ENCODE measurements around the gene TMEM106B.

Gene TMEM106B

DNA sequence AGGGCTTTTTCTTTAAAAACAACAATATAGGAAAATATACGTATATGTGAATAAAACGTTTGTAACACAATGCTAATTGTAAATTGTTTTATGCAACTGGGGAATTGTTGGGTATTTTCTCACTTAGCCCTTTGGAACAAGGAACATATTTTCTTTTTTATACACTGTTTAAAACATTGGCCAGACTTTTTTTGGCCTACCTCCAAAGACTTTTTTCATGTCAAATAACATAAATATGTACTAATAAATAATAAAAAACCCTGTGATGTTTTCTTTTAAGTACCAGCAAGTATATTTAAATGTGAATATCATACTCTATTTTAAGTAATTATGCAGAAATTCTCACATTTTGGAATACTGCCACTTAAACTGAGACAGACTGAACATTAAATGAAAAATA lies 15.7 kb downstream of the TMEM106B start:
- no peak for DNase-seq (ENCODE audit: low spot score)
- no peak overlapping the region for H3K27ac ChIP-seq
- ChIA-PET POLR2A (ENCODE audit: low non-redundant PET) (no interaction called here), CTCF (no interaction called here)
- TF ChIP-seq CTCF (conservative IDR thresholded peaks at IDR 0.05; ENCODE audit: low read depth): no peak

- POLR2A ChIA-PET (ENCODE audit: low non-redundant PET): no interaction called here
- CTCF ChIA-PET: no interaction called here
These were observed 16.9 kb downstream of the TMEM106B start for GRCh38 chr7:12228024-12228423.

GRCh38 chr7:12229046-12229445 lies 18.0 kb downstream of the TMEM106B start:
- DNase-seq (ENCODE audit: low spot score): no peak
- POLR2A ChIA-PET (ENCODE audit: low non-redundant PET): no interaction called here
- CTCF ChIA-PET: no interaction called here
- H3K27ac ChIP-seq: no peak overlapping the region
- TF ChIP-seq CTCF (conservative IDR thresholded peaks at IDR 0.05; ENCODE audit: low read depth): no peak

More at GRCh38 chr7:12228024-12228423, 16.9 kb downstream of the TMEM106B start:
- H3K27ac ChIP-seq: no peak overlapping the region
- no peak for TF ChIP-seq CTCF (conservative IDR thresholded peaks at IDR 0.05; ENCODE audit: low read depth)
- no peak for DNase-seq (ENCODE audit: low spot score)

- H3K27ac ChIP-seq: no peak overlapping the region
- ChIA-PET POLR2A (ENCODE audit: low non-redundant PET) (no interaction called here), CTCF (no interaction called here)
- TF ChIP-seq CTCF (conservative IDR thresholded peaks at IDR 0.05; ENCODE audit: low read depth): no peak
- DNase-seq (ENCODE audit: low spot score): no peak
These were observed 20.0 kb downstream of the TMEM106B start for GRCh38 chr7:12231097-12231496.

GRCh38 chr7:12233175-12233574 lies 22.1 kb downstream of the TMEM106B start:
- no peak for DNase-seq (ENCODE audit: low spot score)
- CTCF ChIA-PET: no interaction called here
- POLR2A ChIA-PET (ENCODE audit: low non-redundant PET): no interaction called here
- H3K27ac ChIP-seq: no peak overlapping the region
- no peak for TF ChIP-seq CTCF (conservative IDR thresholded peaks at IDR 0.05; ENCODE audit: low read depth)

GRCh38 chr7:12234334-12234865 lies 23.3 kb downstream of the TMEM106B start:
- no peak overlapping the region for H3K27ac ChIP-seq
- ChIA-PET CTCF (interaction anchor here (0.7 kb wide), 1 partner anchor 10 kb away, joined by 3 read pairs; no protein-coding TSS in a partner anchor), POLR2A (ENCODE audit: low non-redundant PET) (no interaction called here)
- DNase-seq (ENCODE audit: low spot score): no peak
- no peak for TF ChIP-seq CTCF (conservative IDR thresholded peaks at IDR 0.05; ENCODE audit: low read depth)

DNA sequence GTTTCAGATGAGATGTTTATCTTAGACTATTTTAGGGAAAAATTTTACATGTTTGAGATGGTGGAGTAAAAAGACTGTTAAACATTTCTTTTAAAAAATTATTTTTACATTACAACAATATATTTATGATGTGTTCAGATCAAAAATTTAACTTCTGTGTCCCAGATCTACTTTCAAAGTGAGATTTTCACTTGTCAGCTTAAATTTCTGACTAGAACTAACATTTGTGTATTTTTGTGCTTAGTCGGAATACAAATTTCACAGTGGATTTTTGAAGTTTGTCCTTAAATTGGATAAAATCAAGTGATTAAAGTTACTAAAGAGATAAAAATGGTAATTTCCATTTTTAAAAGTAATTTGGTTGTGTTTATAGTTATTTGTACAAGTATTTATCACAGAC lies 24.9 kb downstream of the TMEM106B start:
- TF ChIP-seq CTCF (conservative IDR thresholded peaks at IDR 0.05; ENCODE audit: low read depth): no peak
- no peak overlapping the region for H3K27ac ChIP-seq
- ChIA-PET POLR2A (ENCODE audit: low non-redundant PET) (no interaction called here), CTCF (no interaction called here)
- DNase-seq (ENCODE audit: low spot score): no peak
